ENCODE measurements around the gene PDCD7.
"Not testable (repeated sequence)": the region's sequence is repeated elsewhere in the genome, so short reads cannot be mapped to it uniquely, and the experiment has no call there.

Gene PDCD7, protein sequence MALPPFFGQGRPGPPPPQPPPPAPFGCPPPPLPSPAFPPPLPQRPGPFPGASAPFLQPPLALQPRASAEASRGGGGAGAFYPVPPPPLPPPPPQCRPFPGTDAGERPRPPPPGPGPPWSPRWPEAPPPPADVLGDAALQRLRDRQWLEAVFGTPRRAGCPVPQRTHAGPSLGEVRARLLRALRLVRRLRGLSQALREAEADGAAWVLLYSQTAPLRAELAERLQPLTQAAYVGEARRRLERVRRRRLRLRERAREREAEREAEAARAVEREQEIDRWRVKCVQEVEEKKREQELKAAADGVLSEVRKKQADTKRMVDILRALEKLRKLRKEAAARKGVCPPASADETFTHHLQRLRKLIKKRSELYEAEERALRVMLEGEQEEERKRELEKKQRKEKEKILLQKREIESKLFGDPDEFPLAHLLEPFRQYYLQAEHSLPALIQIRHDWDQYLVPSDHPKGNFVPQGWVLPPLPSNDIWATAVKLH

DNA sequence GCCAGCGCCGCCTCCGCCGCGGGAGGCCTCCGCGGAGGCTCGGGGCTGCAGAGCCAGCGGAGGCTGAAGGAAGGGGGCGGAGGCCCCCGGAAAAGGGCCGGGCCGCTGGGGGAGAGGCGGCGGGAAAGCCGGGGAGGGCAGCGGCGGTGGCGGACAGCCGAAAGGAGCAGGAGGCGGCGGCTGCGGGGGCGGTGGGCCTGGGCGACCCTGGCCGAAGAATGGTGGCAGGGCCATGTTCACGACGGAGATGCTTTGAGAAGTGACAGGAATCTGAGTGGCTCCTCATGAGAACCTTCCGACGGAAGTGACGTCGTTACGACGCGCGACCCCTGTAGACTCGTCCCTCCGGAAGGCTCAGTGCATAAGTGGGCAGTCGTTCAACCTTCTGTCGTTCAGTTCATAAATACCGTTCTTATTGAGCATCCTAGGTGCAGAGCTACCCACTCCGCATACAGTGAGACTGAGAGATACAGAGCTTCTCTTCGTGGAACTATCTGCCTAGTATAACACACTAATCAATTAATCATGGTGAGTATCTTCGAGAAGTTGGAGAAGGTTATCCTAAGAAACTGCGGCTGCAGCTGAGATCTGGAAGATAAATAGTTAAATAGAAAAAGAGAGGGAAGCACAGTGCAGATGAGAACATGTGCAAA, at the start of gene PDCD7:
PDCD7 (minus strand) TSS at position 261 of the 653 bp plus-strand sequence; CDS start at position 234, 27 bp downstream.
- Histone ChIP-seq H3K36me3 (ENCODE audit: control insufficient read depth, insufficient read depth, low read length) (no peaks in the 10 kb centered on the region), H3K27me3 (ENCODE audit: control insufficient read depth, insufficient read depth, low read length) (no peaks in the 10 kb centered on the region), H3K9me3 (ENCODE audit: control insufficient read depth, low read length) (no peaks in the 10 kb centered on the region), H3K9ac (ENCODE audit: low read length) (peak within 1 kb of the TSS; percentile 84), H3K4me3 (ENCODE audit: low read length) (peak within 1 kb of the TSS; percentile 82), H3K4me1 (ENCODE audit: control insufficient read depth, insufficient read depth, low read length) (peaks cover 3% of the 10 kb centered on the region)

DNA sequence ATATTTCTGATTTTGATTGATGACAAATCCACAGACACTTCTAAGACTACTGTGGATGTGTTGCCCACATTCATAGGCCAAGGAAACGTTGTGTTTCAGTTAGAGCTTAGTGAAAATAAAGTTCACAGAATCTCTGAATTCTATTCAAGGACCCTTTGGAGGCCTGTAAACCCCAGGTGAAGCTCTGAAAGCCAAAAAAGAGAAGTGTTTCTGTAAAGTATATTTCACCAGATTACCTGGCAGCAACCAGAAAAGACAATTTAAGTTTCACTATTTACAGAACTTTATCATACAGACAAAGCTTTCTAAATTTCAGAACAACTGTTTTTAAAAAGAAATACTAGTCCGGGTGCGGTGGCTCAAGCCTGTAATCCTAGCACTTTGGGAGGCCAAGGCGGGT, 48.9 kb upstream of the PDCD7 start:
- no peaks in the 10 kb centered on the region for H3K9me3 ChIP-seq (ENCODE audit: control insufficient read depth, low read length)
- H3K4me3 ChIP-seq (ENCODE audit: low read length), result no peak overlapping the region
- H3K36me3 ChIP-seq (ENCODE audit: control insufficient read depth, insufficient read depth, low read length), result no peaks in the 10 kb centered on the region
- no peak overlapping the region for H3K9ac ChIP-seq (ENCODE audit: low read length)
- no peaks in the 10 kb centered on the region for H3K27me3 ChIP-seq (ENCODE audit: control insufficient read depth, insufficient read depth, low read length)
- H3K4me1 ChIP-seq (ENCODE audit: control insufficient read depth, insufficient read depth, low read length), result peaks cover 6% of the 10 kb centered on the region

DNA sequence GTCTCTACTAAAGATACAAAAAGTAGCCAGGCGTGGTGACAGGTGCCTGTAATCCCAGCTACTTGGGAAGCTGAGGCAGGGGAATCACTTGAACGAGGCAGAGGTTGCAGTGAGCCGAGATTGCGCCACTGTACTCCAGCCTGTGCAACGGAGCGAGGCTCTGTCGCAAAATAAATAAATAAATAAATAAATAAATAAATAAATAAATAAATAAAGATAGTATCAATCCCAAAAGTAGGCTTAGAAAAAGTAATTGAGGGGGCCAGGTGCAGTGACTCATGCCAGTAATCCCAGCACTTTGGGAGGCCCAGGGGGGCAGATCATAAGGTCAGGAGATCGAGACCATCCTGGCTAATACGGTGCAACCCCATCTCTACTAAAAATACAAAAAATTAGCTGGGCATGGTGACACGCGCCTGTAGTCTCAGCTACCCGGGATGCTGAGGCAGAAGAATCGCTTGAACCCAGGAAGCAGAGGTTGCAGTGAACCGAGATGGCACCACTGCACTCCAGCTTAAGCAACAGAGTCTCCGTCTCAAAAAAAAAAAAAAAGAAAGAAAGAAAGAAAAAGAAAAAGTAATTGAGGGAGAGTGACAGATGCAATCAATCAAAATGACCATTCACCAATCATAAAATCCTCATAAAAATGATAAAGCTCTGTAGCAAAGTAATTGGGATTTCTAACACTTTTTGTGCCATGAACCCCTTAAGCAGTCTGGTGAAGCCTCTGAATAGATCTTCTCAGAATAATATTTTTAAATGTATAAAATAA, 48.2 kb upstream of the PDCD7 start:
- H3K27me3 ChIP-seq (ENCODE audit: control insufficient read depth, insufficient read depth, low read length); H3K9me3 ChIP-seq (ENCODE audit: control insufficient read depth, low read length); H3K4me1 ChIP-seq (ENCODE audit: control insufficient read depth, insufficient read depth, low read length); H3K9ac ChIP-seq (ENCODE audit: low read length); H3K4me3 ChIP-seq (ENCODE audit: low read length); H3K36me3 ChIP-seq (ENCODE audit: control insufficient read depth, insufficient read depth, low read length): not testable (repeated sequence)

DNA sequence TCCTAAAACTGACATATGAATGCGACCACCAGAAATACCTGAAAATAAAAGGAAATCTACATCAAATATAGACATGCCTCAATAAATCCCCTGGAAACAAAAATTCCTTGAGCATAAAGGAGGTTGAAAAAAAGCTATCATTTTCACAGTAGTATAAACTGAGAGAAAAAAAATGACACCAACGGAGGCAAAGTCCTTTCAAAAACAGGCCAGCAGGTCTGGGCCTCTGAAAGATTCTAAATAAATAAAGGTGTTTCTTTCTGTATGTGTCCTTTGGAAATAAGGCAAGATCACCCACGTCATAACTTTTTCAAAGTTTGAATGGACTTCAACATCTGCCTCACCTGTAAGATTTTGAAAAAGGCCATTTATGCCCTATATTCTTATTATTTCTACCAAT, 46.6 kb upstream of the PDCD7 start:
- Histone ChIP-seq H3K9me3 (ENCODE audit: control insufficient read depth, low read length) (no peaks in the 10 kb centered on the region), H3K36me3 (ENCODE audit: control insufficient read depth, insufficient read depth, low read length) (peaks cover 5% of the 10 kb centered on the region), H3K9ac (ENCODE audit: low read length) (no peak overlapping the region), H3K4me3 (ENCODE audit: low read length) (no peak overlapping the region), H3K27me3 (ENCODE audit: control insufficient read depth, insufficient read depth, low read length) (no peaks in the 10 kb centered on the region), H3K4me1 (ENCODE audit: control insufficient read depth, insufficient read depth, low read length) (no peaks in the 10 kb centered on the region)

DNA sequence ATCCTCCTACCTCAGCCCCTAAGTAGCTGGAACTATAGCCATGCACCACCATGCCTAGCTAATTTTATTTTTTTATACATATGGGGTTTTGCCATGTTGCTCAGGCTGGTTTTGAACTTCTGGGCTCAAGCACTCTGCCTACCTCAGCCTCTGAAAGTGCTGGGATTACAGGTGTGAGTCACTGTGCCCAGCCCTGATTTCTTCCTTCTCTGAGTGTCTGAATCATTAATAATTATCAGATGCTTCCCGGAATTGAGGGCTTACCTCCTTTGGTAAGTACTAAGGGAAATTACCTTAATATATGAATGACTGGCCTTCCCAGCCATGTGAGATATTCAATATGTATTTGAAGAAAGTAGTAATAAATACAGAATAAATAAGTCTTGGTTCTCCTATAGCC, 44.3 kb upstream of the PDCD7 start:
- no peaks in the 10 kb centered on the region for H3K27me3 ChIP-seq (ENCODE audit: control insufficient read depth, insufficient read depth, low read length)
- H3K9ac ChIP-seq (ENCODE audit: low read length), result no peak overlapping the region
- H3K9me3 ChIP-seq (ENCODE audit: control insufficient read depth, low read length), result no peaks in the 10 kb centered on the region
- H3K4me3 ChIP-seq (ENCODE audit: low read length), result no peak overlapping the region
- no peaks in the 10 kb centered on the region for H3K4me1 ChIP-seq (ENCODE audit: control insufficient read depth, insufficient read depth, low read length)
- peaks cover 5% of the 10 kb centered on the region for H3K36me3 ChIP-seq (ENCODE audit: control insufficient read depth, insufficient read depth, low read length)

DNA sequence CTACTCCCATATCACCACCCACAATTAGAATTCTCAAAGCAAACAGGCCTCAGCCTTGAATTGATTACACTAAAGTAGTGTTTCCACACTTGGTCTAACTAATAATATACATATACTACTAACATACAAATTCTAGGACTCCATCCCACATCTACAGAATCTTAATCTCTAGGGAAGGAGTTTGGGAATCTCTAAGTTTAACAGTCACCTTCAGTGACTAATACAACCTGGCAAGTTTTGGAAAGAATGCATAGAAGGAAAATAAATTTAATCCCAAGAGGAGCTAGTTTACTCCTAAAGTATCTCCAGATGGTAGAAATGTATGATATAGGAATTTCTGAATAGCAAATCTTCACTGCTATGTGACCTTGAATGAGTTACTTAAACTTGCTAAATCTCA, 42.4 kb upstream of the PDCD7 start:
- Histone ChIP-seq H3K36me3 (ENCODE audit: control insufficient read depth, insufficient read depth, low read length) (peaks cover 5% of the 10 kb centered on the region), H3K27me3 (ENCODE audit: control insufficient read depth, insufficient read depth, low read length) (no peaks in the 10 kb centered on the region), H3K9ac (ENCODE audit: low read length) (no peak overlapping the region), H3K9me3 (ENCODE audit: control insufficient read depth, low read length) (no peaks in the 10 kb centered on the region), H3K4me1 (ENCODE audit: control insufficient read depth, insufficient read depth, low read length) (no peaks in the 10 kb centered on the region), H3K4me3 (ENCODE audit: low read length) (no peak overlapping the region)

DNA sequence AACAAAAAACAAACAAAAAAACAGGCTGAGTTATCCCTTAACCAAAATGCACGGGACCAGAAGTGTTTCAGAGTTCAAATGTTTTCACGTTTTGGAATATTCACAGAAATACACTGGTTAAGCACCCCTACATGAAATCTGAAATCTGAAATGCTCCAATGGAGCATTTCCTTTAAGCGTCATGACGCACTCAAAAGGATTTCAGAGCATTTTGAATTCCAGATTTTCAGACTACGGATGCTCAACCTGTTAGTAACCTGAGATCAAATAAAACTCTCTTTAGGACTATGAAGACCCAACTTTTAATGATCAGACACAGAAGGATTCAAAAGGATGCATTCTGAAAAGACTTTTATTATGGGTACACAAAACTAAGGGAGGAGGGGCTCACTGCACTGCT, 41.9 kb upstream of the PDCD7 start:
- H3K9me3 ChIP-seq (ENCODE audit: control insufficient read depth, low read length), result no peaks in the 10 kb centered on the region
- no peaks in the 10 kb centered on the region for H3K4me1 ChIP-seq (ENCODE audit: control insufficient read depth, insufficient read depth, low read length)
- no peaks in the 10 kb centered on the region for H3K27me3 ChIP-seq (ENCODE audit: control insufficient read depth, insufficient read depth, low read length)
- H3K36me3 ChIP-seq (ENCODE audit: control insufficient read depth, insufficient read depth, low read length), result peaks cover 5% of the 10 kb centered on the region
- H3K9ac ChIP-seq (ENCODE audit: low read length), result no peak overlapping the region
- no peak overlapping the region for H3K4me3 ChIP-seq (ENCODE audit: low read length)

DNA sequence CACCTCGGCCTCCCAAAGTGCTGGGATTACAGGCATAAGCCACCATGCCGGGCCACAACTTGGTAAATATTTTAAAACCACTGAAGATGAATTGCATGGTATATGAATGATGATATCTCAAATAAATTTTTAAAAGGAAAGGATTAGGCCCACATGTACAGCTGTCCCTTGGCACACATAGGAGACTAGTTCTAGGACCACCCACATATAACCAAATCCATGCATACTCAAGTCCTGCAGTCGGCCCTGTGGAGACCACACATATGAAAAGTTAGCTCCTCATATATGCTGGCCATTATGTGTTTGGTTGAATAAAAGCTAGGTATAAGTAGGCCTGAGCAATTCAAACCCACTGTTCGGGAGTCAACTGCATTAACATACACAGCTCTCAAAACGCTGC, 40.9 kb upstream of the PDCD7 start:
- no peaks in the 10 kb centered on the region for H3K4me1 ChIP-seq (ENCODE audit: control insufficient read depth, insufficient read depth, low read length)
- H3K27me3 ChIP-seq (ENCODE audit: control insufficient read depth, insufficient read depth, low read length), result no peaks in the 10 kb centered on the region
- no peaks in the 10 kb centered on the region for H3K9me3 ChIP-seq (ENCODE audit: control insufficient read depth, low read length)
- H3K9ac ChIP-seq (ENCODE audit: low read length), result no peak overlapping the region
- no peak overlapping the region for H3K4me3 ChIP-seq (ENCODE audit: low read length)
- peaks cover 5% of the 10 kb centered on the region for H3K36me3 ChIP-seq (ENCODE audit: control insufficient read depth, insufficient read depth, low read length)

DNA sequence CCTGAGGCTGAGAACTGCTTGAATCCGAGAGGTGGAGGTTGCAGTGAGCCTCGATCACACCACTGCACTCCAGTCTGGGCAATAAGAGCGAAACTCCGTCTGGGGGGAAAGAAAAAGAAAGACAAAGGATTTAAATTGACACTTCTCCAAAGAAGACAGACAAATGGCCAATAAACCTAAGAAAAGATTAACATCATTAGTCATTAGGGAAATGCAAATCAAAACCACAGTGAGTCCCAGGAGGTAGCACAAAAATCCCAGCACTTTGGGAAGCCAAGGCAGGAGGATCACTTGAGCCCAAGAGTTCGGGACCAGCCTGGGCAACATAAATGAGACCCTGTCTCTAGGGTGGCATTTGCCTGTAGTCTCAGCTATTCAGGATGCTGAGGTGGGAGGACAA, 38.9 kb upstream of the PDCD7 start:
- no peaks in the 10 kb centered on the region for H3K4me1 ChIP-seq (ENCODE audit: control insufficient read depth, insufficient read depth, low read length)
- H3K9ac ChIP-seq (ENCODE audit: low read length), result no peak overlapping the region
- peaks cover 5% of the 10 kb centered on the region for H3K36me3 ChIP-seq (ENCODE audit: control insufficient read depth, insufficient read depth, low read length)
- no peak overlapping the region for H3K4me3 ChIP-seq (ENCODE audit: low read length)
- H3K9me3 ChIP-seq (ENCODE audit: control insufficient read depth, low read length), result no peaks in the 10 kb centered on the region
- no peaks in the 10 kb centered on the region for H3K27me3 ChIP-seq (ENCODE audit: control insufficient read depth, insufficient read depth, low read length)

DNA sequence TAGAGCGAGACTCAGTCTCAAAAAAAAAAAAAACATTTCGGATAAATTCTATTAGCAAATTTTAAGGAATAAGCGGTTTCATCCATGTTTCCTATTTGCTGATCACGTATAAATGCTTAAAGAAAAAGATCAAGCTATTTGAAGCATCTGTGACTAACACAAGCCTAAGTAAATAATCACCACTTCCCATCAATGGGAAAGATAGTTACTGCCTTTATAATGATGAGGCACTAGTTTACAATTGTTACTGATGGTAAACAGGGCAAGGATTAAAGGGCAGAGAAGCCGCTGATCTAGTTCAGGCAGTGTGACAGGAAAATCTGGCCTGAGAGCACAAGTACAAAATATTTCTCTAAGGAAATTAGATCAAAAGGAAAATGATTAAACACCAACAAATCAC, 37.8 kb upstream of the PDCD7 start:
- Histone ChIP-seq H3K27me3 (ENCODE audit: control insufficient read depth, insufficient read depth, low read length) (no peaks in the 10 kb centered on the region), H3K4me1 (ENCODE audit: control insufficient read depth, insufficient read depth, low read length) (no peaks in the 10 kb centered on the region), H3K4me3 (ENCODE audit: low read length) (no peak overlapping the region), H3K9ac (ENCODE audit: low read length) (no peak overlapping the region), H3K36me3 (ENCODE audit: control insufficient read depth, insufficient read depth, low read length) (peaks cover 5% of the 10 kb centered on the region), H3K9me3 (ENCODE audit: control insufficient read depth, low read length) (no peaks in the 10 kb centered on the region)

DNA sequence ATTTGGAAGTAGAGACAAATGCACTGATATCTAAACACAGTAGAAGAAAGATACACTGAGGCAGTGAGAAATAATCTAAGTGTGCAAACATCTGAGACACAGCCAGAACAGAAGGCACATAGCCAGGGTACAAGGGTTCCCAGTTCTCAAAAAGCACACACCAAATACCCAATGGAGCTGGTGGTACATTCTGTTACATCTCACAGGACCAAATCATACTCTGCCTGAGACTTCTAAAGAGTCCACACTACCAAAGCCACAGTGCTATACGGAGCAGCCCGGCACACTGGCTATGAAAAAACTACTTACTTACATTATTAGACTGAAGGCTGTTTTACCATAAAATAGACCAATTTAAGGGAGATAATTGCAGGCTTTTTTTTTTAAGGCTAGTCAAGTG, 32.3 kb upstream of the PDCD7 start:
- Histone ChIP-seq H3K4me1 (ENCODE audit: control insufficient read depth, insufficient read depth, low read length) (no peaks in the 10 kb centered on the region), H3K9me3 (ENCODE audit: control insufficient read depth, low read length) (no peaks in the 10 kb centered on the region), H3K4me3 (ENCODE audit: low read length) (no peak overlapping the region), H3K36me3 (ENCODE audit: control insufficient read depth, insufficient read depth, low read length) (no peaks in the 10 kb centered on the region), H3K27me3 (ENCODE audit: control insufficient read depth, insufficient read depth, low read length) (no peaks in the 10 kb centered on the region), H3K9ac (ENCODE audit: low read length) (no peak overlapping the region)

DNA sequence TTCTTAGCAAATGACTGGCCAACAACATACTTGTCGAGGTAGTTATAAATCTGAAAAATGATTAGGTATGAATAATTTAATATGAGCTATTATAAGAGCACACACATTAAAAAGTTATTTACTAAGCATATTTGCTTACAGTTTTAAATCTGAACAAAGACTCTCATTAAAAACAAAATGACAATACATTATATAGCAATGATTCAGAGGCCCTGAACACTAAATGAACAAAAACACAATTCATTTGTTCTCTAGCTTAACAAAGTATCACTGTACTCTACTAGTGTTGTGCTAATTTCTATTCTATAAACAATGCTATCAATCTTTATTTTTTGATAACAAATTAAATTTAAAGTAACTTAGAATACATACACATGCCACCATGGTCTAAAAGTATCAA, 30.5 kb upstream of the PDCD7 start:
- no peaks in the 10 kb centered on the region for H3K27me3 ChIP-seq (ENCODE audit: control insufficient read depth, insufficient read depth, low read length)
- H3K4me1 ChIP-seq (ENCODE audit: control insufficient read depth, insufficient read depth, low read length), result no peaks in the 10 kb centered on the region
- no peaks in the 10 kb centered on the region for H3K9me3 ChIP-seq (ENCODE audit: control insufficient read depth, low read length)
- H3K36me3 ChIP-seq (ENCODE audit: control insufficient read depth, insufficient read depth, low read length), result no peaks in the 10 kb centered on the region
- no peak overlapping the region for H3K9ac ChIP-seq (ENCODE audit: low read length)
- no peak overlapping the region for H3K4me3 ChIP-seq (ENCODE audit: low read length)

Data from mucosa of stomach (tissue), 1 donor.